SKM-1 (cell line): ENCODE data around the gene BCAS3.
"Not testable (repeated sequence)": the region's sequence is repeated elsewhere in the genome, so short reads cannot be mapped to it uniquely, and the experiment has no call there.

Experiments
- DNase-seq: peaks from one replicate; lab custom pipeline; 2025; ENCODE audit not compliant: unreplicated experiment; lab: John Stamatoyannopoulos, UW

Gene BCAS3

GRCh38 chr17:60674637-60675036 lies 3.0 kb upstream of the BCAS3 start:
- DNase-seq, result not testable (repeated sequence)

GRCh38 chr17:60675997-60676396 lies 1.7 kb upstream of the BCAS3 start:
- DNase-seq, result no peak

- DNase-seq, result no peak
Measured at GRCh38 chr17:60676758-60677307, 818 bp upstream of the BCAS3 start.

- DNase-seq, result no peak
Measured at GRCh38 chr17:60678118-60678444, 430 bp downstream of the BCAS3 start.

- no peak for DNase-seq
Measured at GRCh38 chr17:60679287-60679686, 1.6 kb downstream of the BCAS3 start.

- DNase-seq, result no peak
Measured at GRCh38 chr17:60680754-60681153, 3.1 kb downstream of the BCAS3 start.

GRCh38 chr17:60685437-60685836 lies 7.8 kb downstream of the BCAS3 start:
- no peak for DNase-seq

GRCh38 chr17:60695960-60696359 lies 18.3 kb downstream of the BCAS3 start:
- DNase-seq, result no peak

GRCh38 chr17:60699090-60699489 lies 21.4 kb downstream of the BCAS3 start:
- no peak for DNase-seq

- DNase-seq, result no peak
Measured at GRCh38 chr17:60704170-60704569, 26.5 kb downstream of the BCAS3 start.

GRCh38 chr17:60712675-60713074 lies 35.0 kb downstream of the BCAS3 start:
- no peak for DNase-seq

- no peak for DNase-seq
Measured at GRCh38 chr17:60713608-60714007, 36.0 kb downstream of the BCAS3 start.

GRCh38 chr17:60716766-60717165 lies 39.1 kb downstream of the BCAS3 start:
- DNase-seq, result no peak

- no peak for DNase-seq
Measured at GRCh38 chr17:60717814-60718213, 40.2 kb downstream of the BCAS3 start.

- peak; percentile 44 for DNase-seq
Measured at GRCh38 chr17:60720763-60721531, 43.3 kb downstream of the BCAS3 start.

GRCh38 chr17:60724647-60725046 lies 47.0 kb downstream of the BCAS3 start:
- DNase-seq, result no peak

- no peak for DNase-seq
Measured at GRCh38 chr17:60729854-60730253, 52.2 kb downstream of the BCAS3 start.

- no peak for DNase-seq
Measured at GRCh38 chr17:60730273-60730672, 52.6 kb downstream of the BCAS3 start.

GRCh38 chr17:60738287-60738686 lies 60.6 kb downstream of the BCAS3 start:
- no peak for DNase-seq

- no peak for DNase-seq
Measured at GRCh38 chr17:60740584-60740983, 62.9 kb downstream of the BCAS3 start.

GRCh38 chr17:60741031-60741430 lies 63.4 kb downstream of the BCAS3 start:
- no peak for DNase-seq

GRCh38 chr17:60743282-60743681 lies 65.6 kb downstream of the BCAS3 start:
- no peak for DNase-seq

GRCh38 chr17:60743799-60744198 lies 66.1 kb downstream of the BCAS3 start:
- DNase-seq, result no peak
